ENCODE results near the gene OOSP4B. TPM values are rescaled to one million over a fixed set of nuclear protein-coding genes. Genes with fewer than 3 reads are reported as not detected.
"Not testable (repeated sequence)": the region's sequence is repeated elsewhere in the genome, so short reads cannot be mapped to it uniquely, and the experiment has no call there.

Gene OOSP4B
- total RNA-seq, 1 experiment from 2014 or later, result not detected

DNA sequence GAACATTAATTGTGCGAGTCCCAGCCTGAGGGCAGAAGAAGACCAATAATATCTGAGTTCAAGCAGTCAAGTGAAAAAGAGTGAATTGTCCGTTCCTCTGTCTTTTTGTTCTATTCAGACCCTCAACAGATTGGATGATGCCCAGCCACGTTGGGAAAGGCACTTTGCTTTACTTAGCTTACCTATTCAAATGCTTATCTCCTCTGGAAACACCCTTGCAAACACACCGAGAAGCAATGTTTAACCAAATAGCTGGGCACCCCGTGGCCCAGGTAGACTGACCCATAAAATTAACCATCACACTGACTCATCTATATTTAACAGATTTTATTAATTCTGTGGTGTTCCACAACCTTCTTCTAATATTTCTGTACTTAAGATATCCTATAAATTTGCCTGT lies 43.9 kb upstream of the OOSP4B start:
- no peaks in the 10 kb centered on the region for H3K4me1 ChIP-seq (replicated peaks; ENCODE audit: insufficient read depth)
- no peaks in the 10 kb centered on the region; the same call in 1 of the 2 replicates for H4K20me1 ChIP-seq (ENCODE audit: insufficient read depth)
- no peak overlapping the region for H2AFZ ChIP-seq
- H3K4me2 ChIP-seq, result no peak overlapping the region
- H3K36me3 ChIP-seq (ENCODE audit: low read depth), result no peaks in the 10 kb centered on the region
- no peaks in the 10 kb centered on the region for H3K9me2 ChIP-seq (ENCODE audit: insufficient read depth)
- TF ChIP-seq CTCF (conservative IDR thresholded peaks at IDR 0.05), result no peak
- TF ChIP-seq EZH2 (IDR thresholded peaks at IDR 0.05; ENCODE audit: low read depth), result no peak
- intact Hi-C loops (cut with micrococcal nuclease; ENCODE audit: unreplicated experiment), result no loop called here
- H3K4me3 ChIP-seq, result no peak overlapping the region
- H3K27me3 ChIP-seq (ENCODE audit: insufficient read depth, low read depth), result no peaks in the 10 kb centered on the region; the same call in 1 of the 2 replicates
- no peaks in the 10 kb centered on the region; the same call in 1 of the 2 replicates for H3F3A ChIP-seq (ENCODE audit: insufficient read depth, low read depth)
- H3K79me2 ChIP-seq (ENCODE audit: low read depth), result no peaks in the 10 kb centered on the region
- POLR2A ChIA-PET (ENCODE audit: unreplicated experiment), result no interaction called here
- CTCF ChIA-PET, result no interaction called here
- DNase-seq, result no peak
- no peaks in the 10 kb centered on the region for H3K9me3 ChIP-seq (ENCODE audit: insufficient read depth, low read depth)
- BruUV-seq (replicated peaks), result no TSS peak
- no peak overlapping the region for H3K27ac ChIP-seq

DNA sequence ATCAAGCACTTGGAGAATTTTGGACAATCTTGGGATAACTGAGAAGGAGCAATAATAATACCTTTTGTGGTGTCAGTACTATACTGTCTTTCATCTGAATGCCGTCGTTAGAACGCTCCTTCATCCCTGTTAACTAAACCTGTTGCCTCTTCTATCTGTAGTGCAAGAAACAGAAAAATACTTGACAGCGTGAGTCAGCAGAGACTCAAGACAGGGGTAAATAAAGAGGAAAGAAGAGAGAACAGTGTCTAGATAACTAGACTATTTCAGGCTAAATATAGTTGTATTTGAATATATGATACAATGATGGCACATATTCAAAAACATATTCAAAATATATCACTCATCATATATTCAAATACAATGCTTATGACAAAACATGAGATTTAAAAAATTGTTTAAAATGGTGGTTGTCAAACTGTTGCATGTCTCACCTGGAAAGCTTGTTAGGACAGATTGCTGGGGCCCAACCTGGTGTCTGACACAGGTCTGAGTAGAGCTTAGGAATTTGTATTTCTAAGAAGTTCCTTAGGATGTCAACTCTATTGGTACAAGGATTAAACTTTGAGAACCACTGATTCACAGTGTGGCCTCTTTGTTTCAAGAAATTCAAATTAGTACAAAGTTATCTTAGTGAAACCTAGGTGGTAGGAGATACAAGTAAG lies 35.7 kb upstream of the OOSP4B start:
- Histone ChIP-seq H3K79me2 (ENCODE audit: low read depth) (no peaks in the 10 kb centered on the region), H2AFZ (no peak overlapping the region), H3K9me2 (ENCODE audit: insufficient read depth) (no peaks in the 10 kb centered on the region), H3F3A (ENCODE audit: insufficient read depth, low read depth) (no peaks in the 10 kb centered on the region), H3K27ac (no peak overlapping the region), H3K4me2 (no peak overlapping the region), H3K9me3 (ENCODE audit: insufficient read depth, low read depth) (no peaks in the 10 kb centered on the region), H3K36me3 (ENCODE audit: low read depth) (no peaks in the 10 kb centered on the region), H4K20me1 (ENCODE audit: insufficient read depth) (no peaks in the 10 kb centered on the region), H3K4me1 (replicated peaks; ENCODE audit: insufficient read depth) (no peaks in the 10 kb centered on the region), H3K27me3 (ENCODE audit: insufficient read depth, low read depth) (peaks cover 8% of the 10 kb centered on the region; the same call in 1 of the 2 replicates), H3K4me3 (no peak overlapping the region)
- no TSS peak for BruUV-seq (replicated peaks)
- POLR2A ChIA-PET (ENCODE audit: unreplicated experiment), result no interaction called here
- no peak for TF ChIP-seq CTCF (conservative IDR thresholded peaks at IDR 0.05)
- no peak for TF ChIP-seq EZH2 (IDR thresholded peaks at IDR 0.05; ENCODE audit: low read depth)
- DNase-seq, result no peak
- intact Hi-C loops (cut with micrococcal nuclease; ENCODE audit: unreplicated experiment), result no loop called here
- CTCF ChIA-PET, result no interaction called here

DNA sequence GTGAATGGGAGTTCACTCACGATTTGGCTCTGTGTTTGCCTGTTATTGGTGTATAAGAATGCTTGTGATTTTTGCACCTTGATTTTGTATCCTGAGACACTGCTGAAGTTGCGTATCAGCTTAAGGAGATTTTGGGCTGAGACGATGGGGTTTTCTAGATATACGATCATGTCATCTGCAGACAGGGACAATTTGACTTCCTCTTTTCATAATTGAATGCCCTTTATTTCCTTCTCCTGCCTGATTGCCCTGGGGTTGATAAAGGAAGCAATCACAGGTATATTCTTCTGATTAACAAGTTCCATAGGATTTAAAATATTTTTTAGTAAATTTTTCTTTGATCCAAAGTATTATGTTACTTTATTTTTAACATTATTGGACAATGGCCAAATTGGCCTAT lies 34.9 kb upstream of the OOSP4B start:
- H2AFZ ChIP-seq; BruUV-seq (replicated peaks); H3K4me3 ChIP-seq; DNase-seq; H3K27me3 ChIP-seq (ENCODE audit: insufficient read depth, low read depth); H4K20me1 ChIP-seq (ENCODE audit: insufficient read depth); H3K36me3 ChIP-seq (ENCODE audit: low read depth); CTCF ChIA-PET; POLR2A ChIA-PET (ENCODE audit: unreplicated experiment); H3K4me1 ChIP-seq (replicated peaks; ENCODE audit: insufficient read depth); H3K27ac ChIP-seq; H3K79me2 ChIP-seq (ENCODE audit: low read depth); intact Hi-C loops (cut with micrococcal nuclease; ENCODE audit: unreplicated experiment); H3K9me3 ChIP-seq (ENCODE audit: insufficient read depth, low read depth); H3K4me2 ChIP-seq; H3F3A ChIP-seq (ENCODE audit: insufficient read depth, low read depth); H3K9me2 ChIP-seq (ENCODE audit: insufficient read depth): not testable (repeated sequence)

- no peak for DNase-seq
- Histone ChIP-seq H3K79me2 (ENCODE audit: low read depth) (no peaks in the 10 kb centered on the region), H3K27ac (no peak overlapping the region), H3K4me3 (no peak overlapping the region), H3F3A (ENCODE audit: insufficient read depth, low read depth) (no peaks in the 10 kb centered on the region), H3K27me3 (ENCODE audit: insufficient read depth, low read depth) (peaks cover 8% of the 10 kb centered on the region; the same call in 1 of the 2 replicates), H3K9me3 (ENCODE audit: insufficient read depth, low read depth) (no peaks in the 10 kb centered on the region), H3K36me3 (ENCODE audit: low read depth) (no peaks in the 10 kb centered on the region), H3K4me1 (replicated peaks; ENCODE audit: insufficient read depth) (no peaks in the 10 kb centered on the region), H4K20me1 (ENCODE audit: insufficient read depth) (no peaks in the 10 kb centered on the region), H3K9me2 (ENCODE audit: insufficient read depth) (no peaks in the 10 kb centered on the region), H2AFZ (no peak overlapping the region), H3K4me2 (no peak overlapping the region)
- CTCF ChIA-PET, result no interaction called here
- no TSS peak for BruUV-seq (replicated peaks)
- intact Hi-C loops (cut with micrococcal nuclease; ENCODE audit: unreplicated experiment), result no loop called here
- POLR2A ChIA-PET (ENCODE audit: unreplicated experiment), result no interaction called here
- TF ChIP-seq CTCF (conservative IDR thresholded peaks at IDR 0.05) (no peak), EZH2 (IDR thresholded peaks at IDR 0.05; ENCODE audit: low read depth) (no peak)
Observed at GRCh38 chr11:59983212-59983611, 33.8 kb upstream of the OOSP4B start.
